Endothelial cell of umbilical vein (primary cell): ENCODE measurements around the gene CHURC1. TPM values are rescaled to one million over a fixed set of nuclear protein-coding genes. Genes with fewer than 3 reads are reported as not detected.

Experiments
- BruUV-seq: library from RNA; stranded (reverse); fragments of 400-500 nt; replicated peaks from 2 replicates; lab custom pipeline; 2021; lab: Mats Ljungman, UMichigan
- CTCF ChIA-PET: fragments of 300-600, 350-600 bp; sonication (Branson Sonifier 250); formaldehyde crosslinking; loops from one replicate; lab custom pipeline; 2021; ENCODE audit warnings: antibody characterized with exemption, inconsistent platforms; lab: Charles Lee
- POLR2A ChIA-PET: fragments of 300-600, 350-600 bp; sonication (Branson Sonifier 250); formaldehyde crosslinking; loops from one replicate; lab custom pipeline; 2021; ENCODE audit warnings: antibody characterized with exemption, inconsistent platforms; lab: Charles Lee
- DNase-seq: peaks from one replicate; pipeline ENCODE4 v3.0.0-alpha.2; 2011; ENCODE audit warnings: low read depth, low spot score
- FAIRE-seq: peaks from 2 replicates; lab custom pipeline; 2011; peaks lifted over from hg19 to GRCh38; lab: Jason Lieb, UNC
- H2AFZ ChIP-seq: 2 replicates; pipeline ENCODE4 v1.6.0; 2012; ENCODE audit warnings: low read depth, low read length, control low read depth, inconsistent platforms
- H3K27ac ChIP-seq: 2 replicates; pipeline ENCODE4 v1.5.1; 2011; ENCODE audit warnings: low read depth, mild to moderate bottlenecking, control low read depth, low read length, moderate library complexity; ENCODE audit not compliant: insufficient read depth
- H3K27me3 ChIP-seq, 2 experiments: 2 replicates each; pipeline versions ENCODE4 v1.6.0 to v1.6.1; 2011; ENCODE audit warnings: low read length in 2 of 2, mixed read lengths in 1 of 2; ENCODE audit not compliant: control insufficient read depth in 2 of 2, insufficient read depth in 2 of 2
- H3K36me3 ChIP-seq, 2 experiments: 2 replicates in 1 of 2; 3 replicates in 1 of 2; pipeline ENCODE4 v1.5.1; 2011; ENCODE audit warnings: low read length in 2 of 2, mild to moderate bottlenecking in 1 of 2, moderate library complexity in 1 of 2; ENCODE audit not compliant: control insufficient read depth in 2 of 2, insufficient read depth in 2 of 2; ENCODE audit errors: extremely low read depth in 1 of 2
- H3K4me1 ChIP-seq: 3 replicates; pipeline ENCODE4 v1.5.1; 2011; ENCODE audit warnings: mild to moderate bottlenecking, low read length; ENCODE audit not compliant: control insufficient read depth, insufficient read depth; ENCODE audit errors: extremely low read depth
- H3K4me2 ChIP-seq: 2 replicates; pipeline ENCODE4 v1.6.1; 2011; ENCODE audit warnings: low read length, control low read depth, mixed read lengths; ENCODE audit not compliant: insufficient read depth
- H3K4me3 ChIP-seq, 3 experiments: fragments of 200-600 bp in 1 of 3; sonication (generic), shearing (Covaris generic) in 1 of 3; replicated peaks in 1 of 3; 2 replicates each; pipeline ENCODE4 v1.5.1; 2011 to 2016; ENCODE audit warnings: control low read depth in 3 of 3, low read length in 3 of 3, mild to moderate bottlenecking in 2 of 3, inconsistent platforms in 1 of 3, low read depth in 1 of 3, moderate library complexity in 1 of 3; ENCODE audit not compliant: insufficient read depth in 1 of 3
- H3K79me2 ChIP-seq: 2 replicates; pipeline ENCODE4 v1.6.0; 2012; ENCODE audit warnings: low read length, inconsistent platforms; ENCODE audit not compliant: control insufficient read depth, insufficient read depth
- H3K9ac ChIP-seq: replicated peaks from 2 replicates; pipeline ENCODE3; 2011; ENCODE audit warnings: low read length, control low read depth; ENCODE audit not compliant: insufficient read depth; ENCODE audit errors: extremely low read depth
- H3K9me1 ChIP-seq: replicated peaks from 3 replicates; pipeline ENCODE4 v1.6.0; 2011; ENCODE audit warnings: mild to moderate bottlenecking, low read length; ENCODE audit not compliant: control insufficient read depth, insufficient read depth; ENCODE audit errors: extremely low read depth
- H3K9me3 ChIP-seq: replicated peaks from 2 replicates; pipeline ENCODE4 v1.5.1; 2012; ENCODE audit warnings: low read length, inconsistent platforms; ENCODE audit not compliant: control insufficient read depth, insufficient read depth
- H4K20me1 ChIP-seq: replicated peaks from 2 replicates; pipeline ENCODE3; 2011; ENCODE audit warnings: mild to moderate bottlenecking, low read length; ENCODE audit not compliant: control insufficient read depth, insufficient read depth; ENCODE audit errors: extremely low read depth
- EZH2 ChIP-seq: IDR thresholded peaks from 2 replicates; pipeline ENCODE4 v1.6.1; 2012; ENCODE audit warnings: borderline replicate concordance, low read depth, mild to moderate bottlenecking, moderate library complexity, low read length, inconsistent platforms; ENCODE audit not compliant: severe bottlenecking
- GATA2 ChIP-seq: IDR thresholded peaks from 2 replicates; pipeline ENCODE4 v1.7.0; 2011; ENCODE audit warnings: low read depth, mild to moderate bottlenecking, moderate library complexity, mixed read lengths, low read length; ENCODE audit not compliant: insufficient read length, insufficient read depth
- JUN ChIP-seq: IDR thresholded peaks from 2 replicates; pipeline ENCODE4 v1.6.1; 2011; ENCODE audit warnings: borderline replicate concordance, low read depth; ENCODE audit not compliant: insufficient read length, insufficient read depth
- MAX ChIP-seq: IDR thresholded peaks from 2 replicates; pipeline ENCODE4 v1.6.1; 2011; ENCODE audit not compliant: insufficient read depth, insufficient read length
- MYC ChIP-seq: IDR thresholded peaks from one replicate; pipeline ENCODE4 v1.6.1; 2011; ENCODE audit warnings: mild to moderate bottlenecking, low read depth, low read length
- POLR2A ChIP-seq: IDR thresholded peaks from 2 replicates; pipeline ENCODE4 v1.6.1; 2012; ENCODE audit warnings: low read depth, mild to moderate bottlenecking, control low read depth, low read length
- POLR2AphosphoS5 ChIP-seq: IDR thresholded peaks from 2 replicates; pipeline ENCODE4 v1.6.1; 2012; ENCODE audit warnings: low read depth, mild to moderate bottlenecking, control low read depth, low read length, moderate library complexity; ENCODE audit not compliant: insufficient read depth
- dilution Hi-C: fragments of 300-500 bp; cut with MboI; formaldehyde crosslinking; loops from one replicate; pipeline ENCODE4 v1.15.0; 2019; ENCODE audit warnings: low sequenced_read_pairs; ENCODE audit not compliant: extremely low pct_ligation_motif_present
- intact Hi-C: fragments of 100-400 bp; cut with micrococcal nuclease; formaldehyde crosslinking; loops from one replicate; pipeline ENCODE4 v1.10.0; 2022
- polyA plus RNA-seq, 4 experiments: library from polyadenylated mRNA; depleted of rRNA in 3 of 4; stranded (reverse) in 3 of 4; unstranded in 1 of 4; fragments of >200 nt; gene quantifications; 2 replicates each; pipeline versions ENCODE4 v1.2.1 to v1.2.3, GENCODE V29; 2011 to 2012; ENCODE audit warnings: missing spikeins in 1 of 4
- total RNA-seq: library from RNA; stranded (reverse); gene quantifications from 2 replicates; pipeline ENCODE4 v1.2.3, GENCODE V29; 2021
- TF ChIP-seq, protein P1 (sequence below), 2 donors: IDR thresholded peaks; 1 replicate in 1 of 2; 2 replicates in 1 of 2; pipeline ENCODE4 v1.5.1; 2011; ENCODE audit warnings: low read length in 2 of 2, mild to moderate bottlenecking in 2 of 2, moderate library complexity in 2 of 2, control low read depth in 1 of 2, inconsistent platforms in 1 of 2, low read depth in 1 of 2; ENCODE audit not compliant: insufficient read depth in 1 of 2; ENCODE audit errors: extremely low read depth in 1 of 2

The CHURC1 gene
- total and polyA plus RNA-seq, 2 donors (not counting 3 experiments of a cell fraction or from before 2014, with no cell fraction given), result 44.4 to 62.2 TPM

DNA sequence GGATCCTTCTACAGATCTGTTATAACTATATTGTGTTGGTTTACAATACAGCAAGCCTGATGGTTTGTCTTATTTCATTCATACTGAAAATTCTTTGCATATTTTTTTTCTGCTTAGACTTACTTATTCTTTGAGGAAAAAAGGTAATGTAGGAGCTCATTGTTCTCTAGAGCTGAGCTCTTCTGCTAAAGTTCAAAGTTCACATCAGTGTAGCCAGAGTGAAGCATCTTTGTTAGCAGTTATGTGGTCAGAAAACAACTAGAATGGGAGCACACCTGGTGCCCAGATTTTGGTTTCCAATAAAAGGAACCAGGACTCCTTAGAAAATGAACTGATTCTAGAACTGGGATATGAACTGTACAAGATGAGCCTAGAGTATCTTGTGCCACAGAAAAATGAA is 18.0 kb downstream of the CHURC1 start:
- Histone ChIP-seq H4K20me1 (no peaks in the 10 kb centered on the region), H3K27ac (no peak overlapping the region), H3K79me2 (no peaks in the 10 kb centered on the region), H2AFZ (no peak overlapping the region), H3K4me3 (no peak overlapping the region), H3K27me3 (no peaks in the 10 kb centered on the region), H3K9me3 (no peaks in the 10 kb centered on the region), H3K9ac (no peak overlapping the region), H3K4me1 (no peaks in the 10 kb centered on the region), H3K36me3 (peaks cover 3 to 4% of the 10 kb centered on the region in 2 experiments), H3K4me2 (no peak overlapping the region), H3K9me1 (no peaks in the 10 kb centered on the region)
- DNase-seq, result no peak
- no peak for FAIRE-seq
- dilution Hi-C loops (no loop called here), intact Hi-C loops (no loop called here)
- TF ChIP-seq GATA2 (no peak), EZH2 (no peak), POLR2AphosphoS5 (no peak), MAX (no peak), MYC (no peak), POLR2A (no peak), JUN (no peak)
- TF ChIP-seq, protein P1, sequence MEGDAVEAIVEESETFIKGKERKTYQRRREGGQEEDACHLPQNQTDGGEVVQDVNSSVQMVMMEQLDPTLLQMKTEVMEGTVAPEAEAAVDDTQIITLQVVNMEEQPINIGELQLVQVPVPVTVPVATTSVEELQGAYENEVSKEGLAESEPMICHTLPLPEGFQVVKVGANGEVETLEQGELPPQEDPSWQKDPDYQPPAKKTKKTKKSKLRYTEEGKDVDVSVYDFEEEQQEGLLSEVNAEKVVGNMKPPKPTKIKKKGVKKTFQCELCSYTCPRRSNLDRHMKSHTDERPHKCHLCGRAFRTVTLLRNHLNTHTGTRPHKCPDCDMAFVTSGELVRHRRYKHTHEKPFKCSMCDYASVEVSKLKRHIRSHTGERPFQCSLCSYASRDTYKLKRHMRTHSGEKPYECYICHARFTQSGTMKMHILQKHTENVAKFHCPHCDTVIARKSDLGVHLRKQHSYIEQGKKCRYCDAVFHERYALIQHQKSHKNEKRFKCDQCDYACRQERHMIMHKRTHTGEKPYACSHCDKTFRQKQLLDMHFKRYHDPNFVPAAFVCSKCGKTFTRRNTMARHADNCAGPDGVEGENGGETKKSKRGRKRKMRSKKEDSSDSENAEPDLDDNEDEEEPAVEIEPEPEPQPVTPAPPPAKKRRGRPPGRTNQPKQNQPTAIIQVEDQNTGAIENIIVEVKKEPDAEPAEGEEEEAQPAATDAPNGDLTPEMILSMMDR (IDR thresholded peaks at IDR 0.05; ENCODE audit: extremely low read depth in 1 of 2, insufficient read depth in 1 of 2, low read depth in 1 of 2, low read length in 2 of 2), result no peak
- POLR2A ChIA-PET, result no interaction called here
- CTCF ChIA-PET, result interaction anchor here (0.6 kb wide), 1 partner anchor 8 kb away, joined by 3 read pairs; no protein-coding TSS in a partner anchor
- no TSS peak for BruUV-seq
